NCI-H510A (cell line): Measurements from ENCODE around the gene OPA3.

Experiments
- DNase-seq: peaks from one replicate; lab custom pipeline; 2025; lab: John Stamatoyannopoulos, UW

OPA3 gene

GRCh38 chr19:45598267-45599001 is 13.8 kb upstream of the OPA3 start:
- DNase-seq, result no peak

- no peak for DNase-seq
Observed at GRCh38 chr19:45597425-45598111, 13.0 kb upstream of the OPA3 start.

GRCh38 chr19:45595814-45596213 is 11.2 kb upstream of the OPA3 start:
- DNase-seq, result no peak

DNA sequence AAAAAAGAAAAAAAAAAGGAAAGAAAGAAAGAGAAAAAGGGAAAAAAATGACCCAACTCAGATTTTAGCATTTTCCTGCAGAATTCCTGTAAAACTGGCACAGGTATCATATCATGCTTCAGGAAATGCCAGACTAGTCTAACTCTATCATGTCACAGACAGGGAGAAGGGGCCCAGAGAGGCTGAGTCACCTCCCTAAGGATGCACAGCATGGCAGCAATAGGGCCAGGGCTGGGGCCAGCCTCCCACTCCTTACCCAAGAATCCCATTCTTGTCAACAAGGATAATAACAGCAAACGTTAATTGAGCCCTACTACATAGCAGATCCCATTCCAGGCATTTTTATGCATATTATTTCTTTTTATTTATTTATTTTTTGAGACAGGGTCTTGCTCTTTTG is 8.9 kb upstream of the OPA3 start:
- DNase-seq, result no peak

DNA sequence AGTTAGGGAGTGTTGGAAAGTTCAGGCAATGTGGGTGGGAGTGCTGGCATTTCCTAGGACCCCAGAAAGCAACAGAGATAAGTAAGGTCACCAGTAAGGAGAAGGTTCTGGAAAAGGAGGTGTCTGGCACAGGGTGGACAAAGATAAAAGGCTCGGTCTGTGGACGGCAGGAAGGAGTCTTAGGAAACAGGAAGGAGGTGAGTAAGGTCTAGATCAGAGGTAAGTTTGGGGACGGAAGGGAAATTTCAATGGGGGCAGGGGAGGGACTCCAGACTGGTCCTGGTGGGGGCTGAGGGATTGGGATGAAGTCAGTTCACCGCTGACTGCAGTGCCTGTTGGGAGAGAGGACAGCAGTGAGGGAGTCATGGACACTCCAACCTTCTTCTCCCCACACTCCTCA is 7.8 kb upstream of the OPA3 start:
- no peak for DNase-seq

DNA sequence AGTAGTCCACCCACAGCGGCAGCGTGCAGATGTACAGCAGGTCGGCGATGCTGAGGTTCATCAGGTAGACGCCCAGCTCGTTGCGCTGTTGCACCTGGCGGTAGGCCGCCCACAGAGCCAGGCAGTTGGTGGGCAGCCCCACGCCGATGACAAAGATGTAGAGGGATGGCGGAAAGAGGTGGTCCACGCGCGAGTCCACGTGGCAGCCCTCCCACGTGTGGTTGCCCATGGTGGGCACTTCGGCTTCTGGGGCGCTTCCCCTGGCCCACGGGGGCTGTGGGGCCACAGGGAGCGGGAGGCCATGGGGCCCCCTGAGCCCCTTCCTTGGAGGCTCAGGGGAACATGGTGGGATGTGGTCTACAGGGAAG is 7.0 kb upstream of the OPA3 start:
- DNase-seq, result no peak

DNA sequence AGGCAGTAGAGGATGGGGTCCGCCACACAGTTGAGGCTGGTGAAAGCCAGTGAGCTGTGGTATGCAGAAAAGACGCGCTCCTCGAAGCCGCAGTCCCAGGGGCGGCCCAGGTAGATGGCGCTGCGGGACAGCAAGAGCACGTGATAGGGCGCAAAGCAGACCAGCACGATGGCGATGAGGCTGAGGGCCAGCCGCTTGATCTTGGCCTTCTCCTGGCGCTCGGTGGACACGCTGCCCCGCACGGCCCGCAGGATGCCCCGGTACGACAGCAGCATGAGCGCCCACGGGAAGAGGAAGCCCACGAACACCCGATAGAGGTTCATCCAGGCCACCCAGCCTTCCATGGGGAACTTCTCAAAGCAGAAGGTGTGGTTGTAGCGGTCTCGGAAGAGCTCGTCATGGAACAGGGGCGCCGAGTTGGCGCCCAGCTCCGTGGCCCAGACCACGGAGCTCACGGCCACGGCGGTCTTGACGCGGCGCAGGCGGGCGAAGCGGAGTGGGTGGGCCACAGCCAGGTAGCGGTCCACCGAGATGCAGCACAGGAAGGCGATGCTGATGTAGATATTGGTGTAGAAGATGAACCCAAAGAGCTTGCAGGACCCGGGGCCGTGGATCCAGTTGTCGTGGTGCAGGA is 6.5 kb upstream of the OPA3 start:
- DNase-seq, result peak; percentile 46

- DNase-seq, result no peak
Observed at GRCh38 chr19:45590300-45591003, 5.8 kb upstream of the OPA3 start.

DNA sequence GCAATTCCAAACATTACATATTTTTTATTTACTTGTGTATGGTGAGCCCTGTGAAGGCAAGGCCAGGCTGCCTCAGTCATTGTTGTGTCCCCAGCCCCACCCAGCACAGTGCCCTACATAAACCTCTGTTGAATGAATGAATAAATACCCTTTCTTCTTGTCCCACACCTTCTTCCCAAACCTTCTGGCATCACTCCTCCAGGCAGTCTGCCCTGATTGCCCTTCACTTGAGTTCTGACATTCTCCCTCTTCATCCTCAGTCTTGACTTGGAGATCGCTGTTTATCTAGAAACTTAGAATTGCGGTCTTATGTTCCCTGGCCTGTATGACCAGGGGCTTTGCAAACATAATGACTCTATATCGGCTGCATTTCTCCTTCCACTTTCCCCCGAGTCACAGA is 5.2 kb upstream of the OPA3 start:
- no peak for DNase-seq

DNA sequence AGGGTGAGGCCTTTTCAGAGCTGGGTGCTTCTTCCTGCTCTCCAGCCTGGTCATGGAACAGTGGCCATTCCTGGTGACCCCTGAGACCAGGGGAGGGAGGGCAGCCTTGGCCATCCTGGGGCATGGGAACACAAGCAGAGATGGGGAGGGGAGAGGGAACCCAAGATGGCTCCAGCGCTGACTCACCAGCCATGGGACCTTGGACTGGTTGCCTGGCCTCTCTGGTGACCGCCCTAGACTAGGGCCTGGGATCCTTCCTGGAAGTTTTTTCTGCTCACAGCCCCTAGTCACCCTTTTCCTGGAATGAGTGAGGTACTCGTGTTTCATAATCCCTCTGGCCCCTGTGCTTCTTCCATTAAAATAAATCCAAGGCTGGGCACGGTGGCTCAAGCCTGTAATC is 3.3 kb upstream of the OPA3 start:
- DNase-seq, result no peak

DNA sequence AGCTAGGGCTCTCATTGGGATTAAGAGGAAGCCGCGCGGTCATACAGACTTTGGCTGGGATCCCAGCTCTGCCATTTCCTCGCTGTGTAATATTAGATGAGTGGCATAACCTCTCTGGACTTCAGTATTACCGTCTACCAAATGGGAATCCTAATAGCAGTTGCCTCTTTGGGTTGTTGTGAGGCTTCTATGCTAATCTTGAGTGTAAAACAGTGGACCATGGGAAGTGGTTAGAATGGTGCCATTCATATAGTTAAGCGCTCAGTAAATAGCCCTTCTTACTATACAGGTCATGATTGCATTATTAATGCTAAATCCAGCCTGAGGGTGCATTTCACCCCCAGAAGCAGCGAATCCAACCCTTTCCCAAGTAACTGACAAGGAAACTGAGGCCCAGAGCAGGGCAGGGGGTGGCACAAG is 566 bp upstream of the OPA3 start:
- no peak for DNase-seq

GRCh38 chr19:45581576-45581975 is 3.0 kb downstream of the OPA3 start:
- no peak for DNase-seq

DNA sequence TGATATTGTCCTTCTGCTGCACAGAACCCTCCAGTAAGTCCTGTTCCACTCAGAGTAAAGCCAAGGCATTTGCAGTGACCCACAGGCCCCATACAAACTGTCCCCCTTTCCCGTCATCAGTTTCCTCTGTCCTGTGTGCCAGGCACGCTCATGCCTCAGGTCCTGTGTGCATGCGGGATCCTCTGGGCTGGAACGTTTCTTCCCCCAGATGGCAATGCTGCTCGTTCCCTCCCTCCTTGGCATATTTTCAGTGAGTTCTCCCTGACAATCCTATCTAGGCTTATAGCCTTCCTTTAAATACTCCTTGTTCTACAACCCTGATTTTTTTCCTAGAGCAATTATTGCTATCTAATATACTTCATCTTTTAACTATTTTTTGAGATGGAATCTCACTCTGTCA is 5.7 kb downstream of the OPA3 start:
- DNase-seq, result no peak

DNA sequence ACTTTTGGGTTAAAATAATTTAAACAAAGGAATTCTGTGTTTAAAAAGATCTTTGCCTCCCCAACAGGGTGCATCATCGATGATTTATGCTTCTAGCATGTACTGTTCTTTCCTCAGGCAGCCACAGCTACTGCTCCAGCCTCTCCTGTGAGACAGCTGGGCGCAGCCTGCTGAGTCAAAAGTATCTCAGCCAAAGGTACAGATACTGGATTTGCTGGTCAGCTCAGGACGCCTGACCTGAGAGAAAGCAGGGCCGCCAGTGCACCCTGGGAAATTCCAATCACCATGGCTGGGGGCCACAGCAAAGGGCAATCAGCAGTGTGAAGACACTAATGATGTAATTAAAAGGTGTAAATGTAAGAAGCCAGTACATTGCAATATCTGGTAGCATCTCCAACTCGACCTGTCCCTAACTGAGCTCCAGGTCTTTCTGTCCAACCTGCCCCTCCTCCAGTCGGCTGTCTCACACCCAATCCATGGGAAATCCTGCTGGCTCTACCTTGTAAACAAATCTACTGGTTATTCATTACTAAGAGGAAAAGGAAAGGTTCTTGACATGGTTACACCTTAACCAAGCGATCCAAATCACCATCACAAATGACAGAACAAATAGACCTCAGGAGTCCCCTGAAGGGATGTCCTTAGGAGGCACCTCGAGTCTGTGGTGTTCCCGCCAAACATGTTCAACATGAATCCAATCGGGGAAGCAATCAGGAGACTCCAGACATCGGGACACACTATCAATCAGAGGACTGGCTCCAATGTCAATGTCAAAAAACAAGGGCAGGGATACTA is 7.3 kb downstream of the OPA3 start:
- DNase-seq, result no peak

GRCh38 chr19:45576682-45577081 is 7.9 kb downstream of the OPA3 start:
- DNase-seq, result no peak

DNA sequence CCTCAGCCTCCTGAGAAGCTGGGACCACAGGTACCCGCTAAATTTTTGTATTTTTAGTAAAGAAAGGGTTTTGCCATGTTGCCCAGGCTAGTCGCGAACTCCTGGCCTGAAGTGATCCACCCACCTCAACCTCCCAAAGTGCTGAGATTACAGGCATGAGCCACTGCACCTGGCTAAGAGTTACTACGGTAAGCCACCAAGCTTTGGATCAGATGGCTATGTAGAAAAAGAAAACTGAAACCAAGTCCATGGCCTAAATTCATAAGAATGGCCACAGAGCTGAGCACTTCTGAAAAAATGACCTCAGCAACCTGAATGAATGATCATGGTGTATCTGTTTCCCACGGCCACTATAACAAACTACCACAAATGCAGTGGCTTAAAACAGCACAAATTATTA is 9.4 kb downstream of the OPA3 start:
- no peak for DNase-seq

- no peak for DNase-seq
Observed at GRCh38 chr19:45574526-45574925, 10.1 kb downstream of the OPA3 start.

DNA sequence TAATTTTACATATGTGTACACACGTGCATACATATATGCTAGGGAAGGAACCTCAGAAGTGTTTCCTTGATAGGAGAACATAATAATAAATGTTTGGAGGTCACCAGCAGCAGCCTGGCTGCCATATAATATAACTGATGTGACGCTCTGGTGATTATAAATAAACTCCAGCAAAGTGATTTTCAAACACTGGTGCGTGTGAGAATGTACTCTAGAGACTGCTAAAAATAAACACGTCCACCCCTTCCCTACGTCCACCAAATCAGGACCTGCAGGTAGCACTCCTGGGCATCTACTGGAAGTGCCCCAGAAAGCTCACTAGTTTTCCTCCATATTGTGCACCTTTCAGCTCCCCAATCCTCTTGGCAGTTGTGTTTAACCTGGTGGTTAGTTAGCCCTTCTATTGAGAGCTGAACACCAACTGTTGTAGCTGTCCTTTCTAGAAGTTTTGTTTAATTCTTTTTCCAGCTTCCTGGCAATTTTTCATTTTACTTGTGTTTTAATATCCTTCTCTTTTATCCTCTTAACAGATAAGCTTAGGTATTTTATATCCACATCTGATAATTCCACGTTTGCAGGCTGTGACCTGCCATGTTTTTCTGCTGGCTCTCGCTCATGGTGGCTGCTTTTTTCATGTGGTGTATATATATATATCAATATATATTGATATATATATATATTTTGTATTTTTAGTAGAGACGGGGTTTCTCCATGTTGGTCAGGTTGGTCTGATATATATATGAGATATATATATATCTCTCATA is 13.0 kb downstream of the OPA3 start:
- no peak for DNase-seq

DNA sequence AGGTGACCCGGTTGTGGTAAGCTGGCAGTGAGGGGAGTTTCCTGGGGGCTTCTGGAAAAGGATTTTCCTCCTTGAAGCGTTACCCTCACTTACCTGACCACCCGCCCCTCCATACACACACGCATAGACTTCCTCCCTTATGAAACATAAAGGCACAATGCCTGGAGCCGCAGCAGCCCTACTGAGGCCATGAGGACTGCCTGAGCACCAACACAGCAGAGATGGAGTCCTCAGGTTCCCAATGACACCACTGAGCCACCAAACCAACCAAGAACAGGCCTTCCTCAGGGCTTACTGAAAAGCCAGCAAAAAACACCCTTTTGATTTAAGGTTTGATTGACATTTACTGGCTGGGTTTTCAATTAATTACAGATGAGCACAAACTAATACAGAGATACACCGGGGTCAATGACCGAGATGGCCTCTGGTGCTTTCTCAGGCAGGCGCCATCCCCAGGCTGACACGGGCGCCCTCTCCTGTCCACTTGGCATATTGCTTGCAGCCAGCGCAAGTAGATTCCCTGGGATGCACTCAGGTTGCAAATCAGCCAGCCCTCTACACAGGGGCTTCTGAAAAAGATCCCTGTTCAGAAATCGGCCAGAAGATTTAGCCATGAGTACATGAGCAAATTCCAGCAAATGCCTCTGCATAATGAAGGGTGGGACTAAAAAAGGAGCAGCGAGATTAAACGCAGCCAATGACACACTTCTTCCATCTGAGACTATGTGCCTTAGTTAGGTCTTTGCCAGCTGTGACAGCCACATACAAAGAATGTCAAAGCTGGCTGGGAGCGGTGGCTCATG is 14.8 kb downstream of the OPA3 start:
- DNase-seq, result no peak

DNA sequence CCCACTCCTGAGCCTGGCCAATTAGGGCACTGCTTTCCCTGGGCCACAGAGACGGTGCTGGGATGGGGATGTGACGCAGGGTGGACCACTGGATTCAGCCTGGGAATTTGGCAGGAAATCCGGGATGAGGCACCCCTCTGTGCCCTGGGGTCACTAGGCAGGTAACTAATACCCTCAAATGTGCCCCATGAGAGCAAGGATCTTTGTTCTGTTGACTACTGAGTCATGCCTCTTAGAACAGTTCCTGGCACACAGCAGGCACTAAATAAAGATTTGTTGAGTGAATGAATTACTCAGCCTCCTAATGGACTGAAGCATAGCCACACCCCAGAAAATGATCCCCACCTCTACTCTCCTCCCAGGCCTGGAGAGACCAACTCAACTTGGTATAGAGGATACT is 15.9 kb downstream of the OPA3 start:
- DNase-seq, result no peak
